GM06990 (cell line): ENCODE data around the gene NHLRC4.

Experiments used
- DNase-seq: peaks from one replicate; pipeline ENCODE4 v3.0.0-alpha.2; 2011; ENCODE audit not compliant: insufficient read length; ENCODE audit errors: extremely low read depth
- H3K27me3 ChIP-seq: replicated peaks from 2 replicates; pipeline ENCODE4 v1.6.0; 2011; ENCODE audit warnings: low read length; ENCODE audit not compliant: control insufficient read depth, insufficient read depth
- H3K36me3 ChIP-seq: 2 replicates; pipeline ENCODE4 v1.5.1; 2011; ENCODE audit warnings: low read length; ENCODE audit not compliant: control insufficient read depth, insufficient read depth
- H3K4me3 ChIP-seq: replicated peaks from 2 replicates; pipeline ENCODE4 v1.5.1; 2011; ENCODE audit warnings: low read depth, mild to moderate bottlenecking, control low read depth, low read length
- TF ChIP-seq, protein P1 (sequence below): IDR thresholded peaks from 2 replicates; pipeline ENCODE4 v1.5.1; 2011; ENCODE audit warnings: low read length, control low read depth, mild to moderate bottlenecking, inconsistent platforms; ENCODE audit not compliant: insufficient read depth, poor library complexity, severe bottlenecking

Gene NHLRC4

GRCh38 chr16:567373-568256 is 810 bp downstream of the NHLRC4 start:
- no peaks in the 10 kb centered on the region for H3K27me3 ChIP-seq
- H3K4me3 ChIP-seq = no peak overlapping the region; the same call in 1 of the 2 replicates
- no peak for DNase-seq
- H3K36me3 ChIP-seq = no peaks in the 10 kb centered on the region; the same call in 1 of the 2 replicates
- TF ChIP-seq, protein P1, sequence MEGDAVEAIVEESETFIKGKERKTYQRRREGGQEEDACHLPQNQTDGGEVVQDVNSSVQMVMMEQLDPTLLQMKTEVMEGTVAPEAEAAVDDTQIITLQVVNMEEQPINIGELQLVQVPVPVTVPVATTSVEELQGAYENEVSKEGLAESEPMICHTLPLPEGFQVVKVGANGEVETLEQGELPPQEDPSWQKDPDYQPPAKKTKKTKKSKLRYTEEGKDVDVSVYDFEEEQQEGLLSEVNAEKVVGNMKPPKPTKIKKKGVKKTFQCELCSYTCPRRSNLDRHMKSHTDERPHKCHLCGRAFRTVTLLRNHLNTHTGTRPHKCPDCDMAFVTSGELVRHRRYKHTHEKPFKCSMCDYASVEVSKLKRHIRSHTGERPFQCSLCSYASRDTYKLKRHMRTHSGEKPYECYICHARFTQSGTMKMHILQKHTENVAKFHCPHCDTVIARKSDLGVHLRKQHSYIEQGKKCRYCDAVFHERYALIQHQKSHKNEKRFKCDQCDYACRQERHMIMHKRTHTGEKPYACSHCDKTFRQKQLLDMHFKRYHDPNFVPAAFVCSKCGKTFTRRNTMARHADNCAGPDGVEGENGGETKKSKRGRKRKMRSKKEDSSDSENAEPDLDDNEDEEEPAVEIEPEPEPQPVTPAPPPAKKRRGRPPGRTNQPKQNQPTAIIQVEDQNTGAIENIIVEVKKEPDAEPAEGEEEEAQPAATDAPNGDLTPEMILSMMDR = no peak

DNA sequence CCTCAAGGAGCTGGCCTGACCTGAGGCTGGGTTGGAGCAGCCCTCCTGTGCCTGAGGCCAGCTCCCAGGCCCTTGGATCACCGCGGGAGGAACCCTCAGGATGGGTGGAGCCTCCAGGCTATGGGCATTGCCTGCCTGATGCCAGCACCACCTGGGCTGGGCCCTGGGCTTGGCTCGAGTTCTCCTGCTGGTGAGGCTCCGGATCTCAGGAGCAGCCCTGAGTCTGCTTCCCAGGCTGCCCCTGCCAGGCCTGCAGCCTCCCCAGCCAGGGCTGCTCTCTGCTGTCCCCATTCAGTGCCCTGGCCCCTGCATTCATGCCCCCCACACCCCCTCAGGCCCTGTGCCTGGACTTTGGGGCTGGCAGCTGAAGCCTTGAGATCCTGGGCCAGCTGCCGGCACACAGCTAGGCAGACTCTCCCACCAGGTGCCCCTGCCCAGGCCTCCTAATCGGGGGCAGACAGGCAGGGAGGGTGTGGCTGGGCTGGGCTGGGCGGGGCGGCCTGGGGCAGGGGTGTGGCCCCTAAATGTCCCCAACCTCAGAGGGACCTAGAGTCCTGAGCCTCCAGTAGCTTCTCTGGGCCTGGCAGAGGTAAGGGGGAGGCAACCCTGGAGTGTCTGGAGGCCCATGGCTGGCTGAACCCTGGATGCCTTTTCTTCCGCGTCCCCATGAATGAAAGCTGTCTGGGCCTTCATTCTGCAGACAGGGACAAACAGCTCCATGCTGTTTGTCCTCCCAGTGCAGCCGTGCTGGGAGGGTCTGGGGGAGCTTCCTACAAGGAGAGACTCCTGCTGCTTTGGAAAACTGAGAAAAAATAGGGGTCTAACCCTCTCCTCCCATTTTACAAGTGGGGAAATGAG is 1.8 kb downstream of the NHLRC4 start:
- TF ChIP-seq, protein P1 = no peak
- no peaks in the 10 kb centered on the region for H3K27me3 ChIP-seq
- no peak for DNase-seq
- H3K36me3 ChIP-seq = no peaks in the 10 kb centered on the region; the same call in 1 of the 2 replicates
- peak overlapping the region; percentile 86; the same call in 1 of the 2 replicates for H3K4me3 ChIP-seq

DNA sequence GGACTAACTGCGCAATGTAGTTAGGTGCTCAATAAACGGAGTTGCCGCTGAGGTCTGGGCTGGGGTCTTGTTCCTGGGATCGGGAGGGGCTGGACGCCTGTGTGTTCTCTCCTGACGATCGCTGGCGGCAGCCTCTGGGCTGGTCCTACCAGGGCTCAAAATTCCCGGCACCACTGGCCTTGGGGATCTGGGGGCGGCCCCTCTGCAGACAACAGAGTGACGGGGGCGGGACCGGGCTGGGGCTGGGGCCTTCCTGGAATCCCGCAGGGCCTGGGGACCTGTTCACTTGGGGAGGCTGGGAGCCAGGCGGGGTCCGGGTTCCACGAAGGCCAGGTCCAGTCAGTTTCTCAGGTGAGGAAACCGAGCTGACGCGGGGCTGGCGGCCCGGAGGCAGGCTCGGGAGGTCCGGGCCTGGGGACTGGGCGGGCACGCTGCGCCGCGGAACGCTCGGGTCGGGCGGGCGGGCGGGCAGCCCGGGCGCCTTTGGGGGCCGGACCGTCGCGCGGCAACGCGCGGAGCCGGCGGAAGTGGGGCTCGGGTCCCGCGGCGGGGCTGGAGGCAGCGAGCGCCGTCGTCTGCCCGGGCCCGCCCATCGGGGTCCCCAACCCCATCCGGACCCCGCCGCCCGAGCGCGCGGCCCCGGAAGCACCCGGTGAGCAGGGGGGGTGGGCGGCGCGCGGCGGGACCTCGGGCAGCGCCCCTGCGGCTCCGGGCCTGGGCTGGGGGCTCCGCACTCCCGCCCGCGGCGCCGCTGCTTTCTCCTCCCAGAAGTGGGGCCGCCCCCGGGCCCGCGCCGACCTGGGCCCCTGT is 2.8 kb downstream of the NHLRC4 start, which contains the start of gene PIGQ:
PIGQ (plus strand) TSS at position 524 of the 810 bp plus-strand sequence. CDS start 4,107 bp downstream, outside the sequence.
- peak; percentile 79 for DNase-seq
- TF ChIP-seq, protein P1 = no peak
- H3K4me3 ChIP-seq = peak within 1 kb of the TSS; percentile 86
- no peaks in the 10 kb centered on the region for H3K27me3 ChIP-seq
- peaks cover 4% of the 10 kb centered on the region for H3K36me3 ChIP-seq

- TF ChIP-seq, protein P1 = no peak
- Histone ChIP-seq H3K36me3 (peaks cover 5% of the 10 kb centered on the region), H3K4me3 (no peak overlapping the region), H3K27me3 (no peaks in the 10 kb centered on the region)
- no peak for DNase-seq
Observed at GRCh38 chr16:572865-573650, 6.3 kb downstream of the NHLRC4 start.
